Measurements from ENCODE around the gene EDC4.
A peak's percentile ranks its signal among the peaks of the same experiment; 100 is the strongest.

Gene EDC4

GRCh38 chr16:67844497-67844896 lies 28.4 kb upstream of the EDC4 start (continued):
- TF ChIP-seq PRDM6 (tag by site-specific recombination; IDR thresholded peaks at IDR 0.05) (no peak), ZNF426 (tag by site-specific recombination; IDR thresholded peaks at IDR 0.05) (no peak), ZNF529 (tag by site-specific recombination; IDR thresholded peaks at IDR 0.05; ENCODE audit: insufficient replicate concordance) (no peak), OSR2 (tag by site-specific recombination; IDR thresholded peaks at IDR 0.05) (no peak), ZNF335 (tag by site-specific recombination; conservative IDR thresholded peaks at IDR 0.05) (no peak), ZXDB (tag by site-specific recombination; IDR thresholded peaks at IDR 0.05) (0 out of 2 replicates have a peak, but pooled peaks have one; percentile 18), PRDM10 (tag by site-specific recombination; IDR thresholded peaks at IDR 0.05) (peak; percentile 72), GFI1B (tag by site-specific recombination; IDR thresholded peaks at IDR 0.05) (0 out of 2 replicates have a peak, but pooled peaks have one; percentile 16), ZNF274 (IDR thresholded peaks at IDR 0.05; ENCODE audit: low read length) (no peak), ZNF274 (tag by site-specific recombination; IDR thresholded peaks at IDR 0.05; ENCODE audit: borderline replicate concordance) (no peak)

GRCh38 chr16:67845291-67846062 lies 27.4 kb upstream of the EDC4 start:
- ChIA-PET CTCF (interaction anchor here (0.6 to 2.9 kb wide), 6 partner anchors 11 to 173 kb away, joined by 3 to 13 read pairs (median 4); partner anchors contain the start of gene NRN1L), POLR2A (interaction anchor here (0.7 to 4.3 kb wide), 16 partner anchors 12 to 324 kb away, joined by 3 to 38 read pairs (median 5); partner anchors contain the start of genes ACD, EDC4, GFOD2 and LCAT)
- H3K4me3 ChIP-seq (ENCODE audit: low read depth, low read length), result peak overlapping the region; percentile 91
- H3K9me3 ChIP-seq (ENCODE audit: control insufficient read depth, insufficient read depth, low read depth, low read length), result no peaks in the 10 kb centered on the region
- peaks cover 0 to 28% of the 10 kb centered on the region in 2 experiments; a peak in 2 of 3 replicates for H3K36me3 ChIP-seq (ENCODE audit: control insufficient read depth in 2 of 2, insufficient read depth in 1 of 2, low read length in 2 of 2)
- TF ChIP-seq ZNF121 (tag by site-specific recombination; IDR thresholded peaks at IDR 0.05) (no peak), ZBTB48 (tag by site-specific recombination; IDR thresholded peaks at IDR 0.05) (peak; percentile 38), ZBTB17 (tag by site-specific recombination; IDR thresholded peaks at IDR 0.05) (peak; percentile 35; the same call in 1 of the 2 replicates), PRDM10 (tag by site-specific recombination; IDR thresholded peaks at IDR 0.05) (0 out of 2 replicates have a peak, but pooled peaks have one; percentile 24), ATF2 (tag by site-specific recombination; IDR thresholded peaks at IDR 0.05; ENCODE audit: low read depth) (no peak), ZNF600 (tag by site-specific recombination; IDR thresholded peaks at IDR 0.05) (peak; percentile 55; the same call in 1 of the 2 replicates), ZNF133 (tag by site-specific recombination; IDR thresholded peaks at IDR 0.05) (peak; percentile 74; the same call in 1 of the 2 replicates), ZNF10 (tag by site-specific recombination; IDR thresholded peaks at IDR 0.05) (peak; percentile 71; the same call in 1 of the 2 replicates)
- H3K4me1 ChIP-seq (ENCODE audit: control insufficient read depth, insufficient read depth, low read length), result peaks cover 16% of the 10 kb centered on the region
- peak overlapping the region; percentile 92 for H3K27ac ChIP-seq (ENCODE audit: extremely low read depth, low read depth, low read length)
